ENCODE results near the gene PTGFRN. TPM values are rescaled to one million over a fixed set of nuclear protein-coding genes. Genes with fewer than 3 reads are reported as not detected.

Gene PTGFRN
- total RNA-seq, 1 donor from 2014 or later = 53.2 TPM

DNA sequence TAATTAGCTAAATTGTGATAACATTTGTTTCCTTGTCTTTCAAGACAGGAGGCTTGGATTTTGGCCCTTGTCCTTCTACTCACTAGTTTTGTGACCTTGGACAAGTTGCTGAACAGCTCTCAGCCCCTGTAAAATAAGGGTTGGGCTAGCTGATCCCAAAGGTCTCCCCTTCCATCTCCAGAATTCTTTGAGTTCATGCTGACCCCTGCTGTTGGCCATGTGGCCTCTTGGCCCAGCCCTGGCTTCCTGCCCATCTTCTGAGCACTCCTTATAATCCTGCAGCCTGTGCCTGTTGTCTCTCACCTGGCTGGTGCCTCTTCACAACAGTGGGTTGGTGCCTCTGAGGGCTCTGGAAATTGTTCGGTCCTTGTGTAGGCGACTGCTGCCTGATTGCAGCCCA, 10.1 kb downstream of the PTGFRN start:
- no peaks in the 10 kb centered on the region for H3F3A ChIP-seq (ENCODE audit: low read depth)
- Mint-ChIP-seq H3K27me3 (ENCODE audit: insufficient read depth, low read depth) (peaks cover 2% of the 10 kb centered on the region), H3K4me3 (no peak overlapping the region), H3K27ac (peak overlapping the region; percentile 14), H3K9me3 (no peaks in the 10 kb centered on the region), H3K4me1 (peaks cover 15% of the 10 kb centered on the region), H3K36me3 (peaks cover 2% of the 10 kb centered on the region)
- H3K9ac ChIP-seq = no peak overlapping the region
- H2AFZ ChIP-seq (replicated peaks) = no peak overlapping the region
- no peaks in the 10 kb centered on the region for H3K9me3 ChIP-seq (ENCODE audit: low read depth)
- H3K27me3 ChIP-seq = no peaks in the 10 kb centered on the region
- no peaks in the 10 kb centered on the region for H3K36me3 ChIP-seq
- no peak overlapping the region for H3K4me2 ChIP-seq
- H3K27ac ChIP-seq = no peak overlapping the region
- peaks cover 8% of the 10 kb centered on the region for H3K4me1 ChIP-seq
- no peak overlapping the region for H3K4me3 ChIP-seq
- peaks cover 45% of the 10 kb centered on the region for H4K20me1 ChIP-seq (ENCODE audit: low read depth)
- peaks cover 63% of the 10 kb centered on the region for H3K79me2 ChIP-seq (ENCODE audit: low read depth)
- no peak for DNase-seq (ENCODE audit: low spot score)
- TF ChIP-seq, protein P1, sequence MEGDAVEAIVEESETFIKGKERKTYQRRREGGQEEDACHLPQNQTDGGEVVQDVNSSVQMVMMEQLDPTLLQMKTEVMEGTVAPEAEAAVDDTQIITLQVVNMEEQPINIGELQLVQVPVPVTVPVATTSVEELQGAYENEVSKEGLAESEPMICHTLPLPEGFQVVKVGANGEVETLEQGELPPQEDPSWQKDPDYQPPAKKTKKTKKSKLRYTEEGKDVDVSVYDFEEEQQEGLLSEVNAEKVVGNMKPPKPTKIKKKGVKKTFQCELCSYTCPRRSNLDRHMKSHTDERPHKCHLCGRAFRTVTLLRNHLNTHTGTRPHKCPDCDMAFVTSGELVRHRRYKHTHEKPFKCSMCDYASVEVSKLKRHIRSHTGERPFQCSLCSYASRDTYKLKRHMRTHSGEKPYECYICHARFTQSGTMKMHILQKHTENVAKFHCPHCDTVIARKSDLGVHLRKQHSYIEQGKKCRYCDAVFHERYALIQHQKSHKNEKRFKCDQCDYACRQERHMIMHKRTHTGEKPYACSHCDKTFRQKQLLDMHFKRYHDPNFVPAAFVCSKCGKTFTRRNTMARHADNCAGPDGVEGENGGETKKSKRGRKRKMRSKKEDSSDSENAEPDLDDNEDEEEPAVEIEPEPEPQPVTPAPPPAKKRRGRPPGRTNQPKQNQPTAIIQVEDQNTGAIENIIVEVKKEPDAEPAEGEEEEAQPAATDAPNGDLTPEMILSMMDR (IDR thresholded peaks at IDR 0.05) = no peak
- TF ChIP-seq EZH2 (IDR thresholded peaks at IDR 0.05) (no peak), EZH2phosphoT487 (IDR thresholded peaks at IDR 0.05) (no peak)

DNA sequence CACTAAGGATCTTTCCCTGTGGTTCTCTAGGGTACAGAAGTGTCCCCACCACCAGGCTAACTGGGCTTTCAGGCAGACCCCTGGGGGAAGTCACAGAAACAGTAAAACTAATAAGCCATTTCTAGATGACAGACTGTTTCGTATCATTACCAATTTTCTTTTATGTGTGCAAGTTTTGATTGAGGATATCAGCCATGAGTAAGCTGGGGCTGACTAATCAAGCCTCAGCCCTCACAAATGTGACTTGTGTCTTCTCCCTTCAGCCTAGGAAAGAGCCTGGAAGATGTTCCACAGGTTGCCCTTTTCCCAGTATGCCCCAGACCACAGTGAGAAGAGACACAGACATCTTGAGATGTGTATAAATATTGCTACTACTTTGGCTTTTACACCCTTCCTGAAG, 10.5 kb downstream of the PTGFRN start:
- no peak overlapping the region for H3K4me3 Mint-ChIP-seq
- peak overlapping the region; percentile 14 for H3K27ac Mint-ChIP-seq
- TF ChIP-seq EZH2 (IDR thresholded peaks at IDR 0.05) (no peak), EZH2phosphoT487 (IDR thresholded peaks at IDR 0.05) (no peak)
- TF ChIP-seq, protein P1 (IDR thresholded peaks at IDR 0.05) = no peak
- peaks cover 2% of the 10 kb centered on the region for H3K36me3 Mint-ChIP-seq
- Histone ChIP-seq H3F3A (ENCODE audit: low read depth) (no peaks in the 10 kb centered on the region), H3K27ac (no peak overlapping the region), H3K4me3 (no peak overlapping the region), H2AFZ (replicated peaks) (no peak overlapping the region), H4K20me1 (ENCODE audit: low read depth) (peaks cover 41% of the 10 kb centered on the region), H3K4me1 (peaks cover 4% of the 10 kb centered on the region), H3K9me3 (ENCODE audit: low read depth) (no peaks in the 10 kb centered on the region), H3K36me3 (no peaks in the 10 kb centered on the region), H3K9ac (no peak overlapping the region), H3K27me3 (no peaks in the 10 kb centered on the region), H3K79me2 (ENCODE audit: low read depth) (peaks cover 59% of the 10 kb centered on the region), H3K4me2 (no peak overlapping the region)
- peaks cover 2% of the 10 kb centered on the region for H3K27me3 Mint-ChIP-seq (ENCODE audit: insufficient read depth, low read depth)
- no peak for DNase-seq (ENCODE audit: low spot score)
- H3K9me3 Mint-ChIP-seq = no peaks in the 10 kb centered on the region
- H3K4me1 Mint-ChIP-seq = peaks cover 12% of the 10 kb centered on the region

DNA sequence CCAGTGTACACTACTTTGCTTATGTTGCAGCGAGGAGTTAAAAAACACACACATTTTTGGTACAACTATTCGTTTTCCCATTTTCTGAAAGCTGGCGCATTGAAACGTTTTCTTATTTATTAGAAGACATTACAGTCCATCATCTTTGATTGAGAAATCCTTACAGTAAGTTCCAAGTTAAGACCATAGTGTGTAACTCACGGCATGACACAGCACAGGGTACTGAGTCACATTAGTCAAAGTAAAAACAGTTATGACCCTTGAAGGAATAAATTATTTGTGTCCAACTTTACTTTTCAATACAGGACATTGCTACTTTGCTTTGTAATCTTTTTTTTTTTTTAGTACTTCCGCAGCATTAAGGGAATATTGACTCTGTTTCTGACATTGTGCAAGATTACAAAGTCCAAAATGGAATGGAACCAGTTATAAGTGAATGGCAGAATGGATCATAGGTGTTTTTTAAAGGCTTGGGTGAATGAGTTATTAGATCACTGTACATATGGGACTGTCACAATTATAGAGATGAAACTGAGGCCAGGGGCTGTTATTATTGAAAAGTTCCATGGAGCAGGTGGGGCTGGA, 11.7 kb downstream of the PTGFRN start:
- peaks cover 2% of the 10 kb centered on the region for H3K27me3 Mint-ChIP-seq (ENCODE audit: insufficient read depth, low read depth)
- Histone ChIP-seq H3K27ac (no peak overlapping the region), H3K4me3 (no peak overlapping the region), H4K20me1 (ENCODE audit: low read depth) (peaks cover 37% of the 10 kb centered on the region), H3F3A (ENCODE audit: low read depth) (no peaks in the 10 kb centered on the region), H3K9ac (no peak overlapping the region), H3K79me2 (ENCODE audit: low read depth) (peaks cover 50% of the 10 kb centered on the region), H3K9me3 (ENCODE audit: low read depth) (no peaks in the 10 kb centered on the region), H3K36me3 (no peaks in the 10 kb centered on the region), H3K4me1 (no peaks in the 10 kb centered on the region), H3K4me2 (no peak overlapping the region), H3K27me3 (no peaks in the 10 kb centered on the region), H2AFZ (replicated peaks) (no peak overlapping the region)
- no peaks in the 10 kb centered on the region for H3K9me3 Mint-ChIP-seq
- DNase-seq (ENCODE audit: low spot score) = no peak
- H3K36me3 Mint-ChIP-seq = peaks cover 2% of the 10 kb centered on the region
- H3K27ac Mint-ChIP-seq = no peak overlapping the region
- peaks cover 3% of the 10 kb centered on the region for H3K4me1 Mint-ChIP-seq
- no peak overlapping the region for H3K4me3 Mint-ChIP-seq
- TF ChIP-seq EZH2phosphoT487 (IDR thresholded peaks at IDR 0.05) = no peak
- no peak for TF ChIP-seq EZH2 (IDR thresholded peaks at IDR 0.05)
- TF ChIP-seq, protein P1 (IDR thresholded peaks at IDR 0.05) = no peak
